Endothelial cell of umbilical vein (primary cell): ENCODE data around the gene TMEM178B. TPM values are rescaled to one million over a fixed set of nuclear protein-coding genes. Genes with fewer than 3 reads are reported as not detected.

Experiments
- BruUV-seq: library from RNA; stranded (reverse); fragments of 400-500 nt; replicated peaks from 2 replicates; lab custom pipeline; 2021; lab: Mats Ljungman, UMichigan
- CTCF ChIA-PET: fragments of 300-600, 350-600 bp; sonication (Branson Sonifier 250); formaldehyde crosslinking; loops from one replicate; lab custom pipeline; 2021; ENCODE audit warnings: antibody characterized with exemption, inconsistent platforms; lab: Charles Lee
- POLR2A ChIA-PET: fragments of 300-600, 350-600 bp; sonication (Branson Sonifier 250); formaldehyde crosslinking; loops from one replicate; lab custom pipeline; 2021; ENCODE audit warnings: antibody characterized with exemption, inconsistent platforms; lab: Charles Lee
- DNase-seq: peaks from one replicate; pipeline ENCODE4 v3.0.0-alpha.2; 2011; ENCODE audit warnings: low read depth, low spot score
- FAIRE-seq: peaks from 2 replicates; lab custom pipeline; 2011; peaks lifted over from hg19 to GRCh38; lab: Jason Lieb, UNC
- H2AFZ ChIP-seq: 2 replicates; pipeline ENCODE4 v1.6.0; 2012; ENCODE audit warnings: low read depth, low read length, control low read depth, inconsistent platforms
- H3K27ac ChIP-seq: 2 replicates; pipeline ENCODE4 v1.5.1; 2011; ENCODE audit warnings: low read depth, mild to moderate bottlenecking, control low read depth, low read length, moderate library complexity; ENCODE audit not compliant: insufficient read depth
- H3K27me3 ChIP-seq, 2 experiments: 2 replicates each; pipeline versions ENCODE4 v1.6.0 to v1.6.1; 2011; ENCODE audit warnings: low read length in 2 of 2, mixed read lengths in 1 of 2; ENCODE audit not compliant: control insufficient read depth in 2 of 2, insufficient read depth in 2 of 2
- H3K36me3 ChIP-seq, 2 experiments: 2 replicates in 1 of 2; 3 replicates in 1 of 2; pipeline ENCODE4 v1.5.1; 2011; ENCODE audit warnings: low read length in 2 of 2, mild to moderate bottlenecking in 1 of 2, moderate library complexity in 1 of 2; ENCODE audit not compliant: control insufficient read depth in 2 of 2, insufficient read depth in 2 of 2; ENCODE audit errors: extremely low read depth in 1 of 2
- H3K4me1 ChIP-seq: 3 replicates; pipeline ENCODE4 v1.5.1; 2011; ENCODE audit warnings: mild to moderate bottlenecking, low read length; ENCODE audit not compliant: control insufficient read depth, insufficient read depth; ENCODE audit errors: extremely low read depth
- H3K4me2 ChIP-seq: 2 replicates; pipeline ENCODE4 v1.6.1; 2011; ENCODE audit warnings: low read length, control low read depth, mixed read lengths; ENCODE audit not compliant: insufficient read depth
- H3K4me3 ChIP-seq, 3 experiments: fragments of 200-600 bp in 1 of 3; sonication (generic), shearing (Covaris generic) in 1 of 3; replicated peaks in 1 of 3; 2 replicates each; pipeline ENCODE4 v1.5.1; 2011 to 2016; ENCODE audit warnings: control low read depth in 3 of 3, low read length in 3 of 3, mild to moderate bottlenecking in 2 of 3, inconsistent platforms in 1 of 3, low read depth in 1 of 3, moderate library complexity in 1 of 3; ENCODE audit not compliant: insufficient read depth in 1 of 3
- H3K79me2 ChIP-seq: 2 replicates; pipeline ENCODE4 v1.6.0; 2012; ENCODE audit warnings: low read length, inconsistent platforms; ENCODE audit not compliant: control insufficient read depth, insufficient read depth
- H3K9ac ChIP-seq: replicated peaks from 2 replicates; pipeline ENCODE3; 2011; ENCODE audit warnings: low read length, control low read depth; ENCODE audit not compliant: insufficient read depth; ENCODE audit errors: extremely low read depth
- H3K9me1 ChIP-seq: replicated peaks from 3 replicates; pipeline ENCODE4 v1.6.0; 2011; ENCODE audit warnings: mild to moderate bottlenecking, low read length; ENCODE audit not compliant: control insufficient read depth, insufficient read depth; ENCODE audit errors: extremely low read depth
- H3K9me3 ChIP-seq: replicated peaks from 2 replicates; pipeline ENCODE4 v1.5.1; 2012; ENCODE audit warnings: low read length, inconsistent platforms; ENCODE audit not compliant: control insufficient read depth, insufficient read depth
- H4K20me1 ChIP-seq: replicated peaks from 2 replicates; pipeline ENCODE3; 2011; ENCODE audit warnings: mild to moderate bottlenecking, low read length; ENCODE audit not compliant: control insufficient read depth, insufficient read depth; ENCODE audit errors: extremely low read depth
- CTCF ChIP-seq, 2 donors: IDR thresholded peaks; 1 replicate in 1 of 2; 2 replicates in 1 of 2; pipeline ENCODE4 v1.5.1; 2011; ENCODE audit warnings: low read length in 2 of 2, mild to moderate bottlenecking in 2 of 2, moderate library complexity in 2 of 2, control low read depth in 1 of 2, inconsistent platforms in 1 of 2, low read depth in 1 of 2; ENCODE audit not compliant: insufficient read depth in 1 of 2; ENCODE audit errors: extremely low read depth in 1 of 2
- EZH2 ChIP-seq: IDR thresholded peaks from 2 replicates; pipeline ENCODE4 v1.6.1; 2012; ENCODE audit warnings: borderline replicate concordance, low read depth, mild to moderate bottlenecking, moderate library complexity, low read length, inconsistent platforms; ENCODE audit not compliant: severe bottlenecking
- FOS ChIP-seq: IDR thresholded peaks from 2 replicates; pipeline ENCODE4 v1.6.1; 2011; ENCODE audit warnings: mild to moderate bottlenecking, low read length, moderate library complexity, borderline replicate concordance; ENCODE audit not compliant: insufficient read depth
- GATA2 ChIP-seq: IDR thresholded peaks from 2 replicates; pipeline ENCODE4 v1.7.0; 2011; ENCODE audit warnings: low read depth, mild to moderate bottlenecking, moderate library complexity, mixed read lengths, low read length; ENCODE audit not compliant: insufficient read length, insufficient read depth
- JUN ChIP-seq: IDR thresholded peaks from 2 replicates; pipeline ENCODE4 v1.6.1; 2011; ENCODE audit warnings: borderline replicate concordance, low read depth; ENCODE audit not compliant: insufficient read length, insufficient read depth
- MAX ChIP-seq: IDR thresholded peaks from 2 replicates; pipeline ENCODE4 v1.6.1; 2011; ENCODE audit not compliant: insufficient read depth, insufficient read length
- MYC ChIP-seq: IDR thresholded peaks from one replicate; pipeline ENCODE4 v1.6.1; 2011; ENCODE audit warnings: mild to moderate bottlenecking, low read depth, low read length
- POLR2A ChIP-seq: IDR thresholded peaks from 2 replicates; pipeline ENCODE4 v1.6.1; 2012; ENCODE audit warnings: low read depth, mild to moderate bottlenecking, control low read depth, low read length
- POLR2AphosphoS5 ChIP-seq: IDR thresholded peaks from 2 replicates; pipeline ENCODE4 v1.6.1; 2012; ENCODE audit warnings: low read depth, mild to moderate bottlenecking, control low read depth, low read length, moderate library complexity; ENCODE audit not compliant: insufficient read depth
- dilution Hi-C: fragments of 300-500 bp; cut with MboI; formaldehyde crosslinking; loops from one replicate; pipeline ENCODE4 v1.15.0; 2019; ENCODE audit warnings: low sequenced_read_pairs; ENCODE audit not compliant: extremely low pct_ligation_motif_present
- intact Hi-C: fragments of 100-400 bp; cut with micrococcal nuclease; formaldehyde crosslinking; loops from one replicate; pipeline ENCODE4 v1.10.0; 2022
- polyA plus RNA-seq, 4 experiments: library from polyadenylated mRNA; depleted of rRNA in 3 of 4; stranded (reverse) in 3 of 4; unstranded in 1 of 4; fragments of >200 nt; gene quantifications; 2 replicates each; pipeline versions ENCODE4 v1.2.1 to v1.2.3, GENCODE V29; 2011 to 2012; ENCODE audit warnings: missing spikeins in 1 of 4
- total RNA-seq: library from RNA; stranded (reverse); gene quantifications from 2 replicates; pipeline ENCODE4 v1.2.3, GENCODE V29; 2021

Gene TMEM178B
- total and polyA plus RNA-seq, 2 donors (not counting 3 experiments of a cell fraction or from before 2014, with no cell fraction given), result not detected

- Histone ChIP-seq H3K9me1 (no peaks in the 10 kb centered on the region), H3K9ac (no peak overlapping the region), H2AFZ (no peak overlapping the region), H3K27me3 (no peaks in the 10 kb centered on the region), H3K9me3 (no peaks in the 10 kb centered on the region), H3K79me2 (no peaks in the 10 kb centered on the region), H3K4me1 (no peaks in the 10 kb centered on the region), H4K20me1 (no peaks in the 10 kb centered on the region), H3K4me2 (no peak overlapping the region), H3K4me3 (no peak overlapping the region), H3K36me3 (no peaks in the 10 kb centered on the region), H3K27ac (no peak overlapping the region)
- dilution Hi-C loops (no loop called here), intact Hi-C loops (no loop called here)
- TF ChIP-seq POLR2A, result no peak
- ChIA-PET CTCF (no interaction called here), POLR2A (no interaction called here)
- FAIRE-seq, result no peak
- BruUV-seq, result no TSS peak
- no peak for DNase-seq
Measured at GRCh38 chr7:141295367-141295895, 221.6 kb downstream of the TMEM178B start.

GRCh38 chr7:141300816-141301215 is 227.0 kb downstream of the TMEM178B start:
- Histone ChIP-seq H3K9ac (no peak overlapping the region), H3K27ac (no peak overlapping the region), H3K4me1 (no peaks in the 10 kb centered on the region), H2AFZ (no peak overlapping the region), H3K9me3 (peaks cover 2% of the 10 kb centered on the region), H3K4me2 (no peak overlapping the region), H3K36me3 (no peaks in the 10 kb centered on the region), H3K4me3 (no peak overlapping the region), H4K20me1 (no peaks in the 10 kb centered on the region), H3K79me2 (no peaks in the 10 kb centered on the region), H3K9me1 (no peaks in the 10 kb centered on the region), H3K27me3 (no peaks in the 10 kb centered on the region)
- dilution Hi-C loops (no loop called here), intact Hi-C loops (no loop called here)
- ChIA-PET CTCF (no interaction called here), POLR2A (no interaction called here)
- FAIRE-seq, result no peak
- BruUV-seq, result no TSS peak
- TF ChIP-seq EZH2 (no peak), MYC (no peak), POLR2A (no peak), CTCF (IDR thresholded peaks at IDR 0.05; ENCODE audit: extremely low read depth in 1 of 2, insufficient read depth in 1 of 2, low read depth in 1 of 2, low read length in 2 of 2) (no peak), GATA2 (no peak), JUN (no peak), POLR2AphosphoS5 (no peak), MAX (no peak), FOS (no peak)
- DNase-seq, result no peak
